Measurements from ENCODE around the gene TAS1R3.

DNA sequence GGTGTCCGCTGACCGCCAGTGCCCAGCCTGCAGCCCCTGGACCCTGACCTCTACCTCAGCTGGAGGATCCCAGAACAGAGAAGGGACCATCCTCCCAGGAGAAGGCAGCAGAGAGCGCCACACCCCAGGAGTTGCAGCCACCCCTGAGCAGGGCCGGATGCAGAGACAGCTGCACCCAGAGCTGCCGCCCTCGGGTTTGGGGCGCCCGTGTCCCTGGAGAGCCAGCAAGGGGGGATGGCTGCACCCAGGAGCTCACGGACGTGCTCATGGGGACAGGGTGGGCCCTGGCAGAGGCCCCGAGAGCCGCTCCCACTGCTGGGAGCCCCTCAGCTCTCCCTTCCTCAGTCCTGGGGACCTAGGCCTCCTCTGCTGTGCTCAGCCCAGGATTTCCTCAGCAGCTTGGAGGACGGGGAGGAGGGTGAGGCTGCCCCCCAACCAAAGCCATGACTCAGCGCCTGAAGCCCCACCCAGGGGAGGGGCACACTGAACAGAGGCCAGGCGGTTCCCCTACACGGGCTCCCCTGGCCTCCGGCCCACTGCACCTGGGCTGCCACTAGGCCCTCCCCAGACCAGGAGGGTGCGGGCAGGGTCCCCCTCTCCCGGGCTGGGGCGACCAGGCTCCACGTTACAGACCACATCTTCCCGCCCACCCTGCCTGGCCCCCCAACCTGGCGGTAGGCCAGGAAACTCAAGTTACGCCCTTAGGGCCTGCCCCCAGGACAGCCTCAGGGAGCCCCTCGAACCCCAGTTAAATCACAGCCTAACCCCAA lies 25.6 kb upstream of the TAS1R3 start:
- TF ChIP-seq POLR2A (IDR thresholded peaks at IDR 0.05) = peak in 1 of 4 donors; percentile 38
- TF ChIP-seq, protein P1, sequence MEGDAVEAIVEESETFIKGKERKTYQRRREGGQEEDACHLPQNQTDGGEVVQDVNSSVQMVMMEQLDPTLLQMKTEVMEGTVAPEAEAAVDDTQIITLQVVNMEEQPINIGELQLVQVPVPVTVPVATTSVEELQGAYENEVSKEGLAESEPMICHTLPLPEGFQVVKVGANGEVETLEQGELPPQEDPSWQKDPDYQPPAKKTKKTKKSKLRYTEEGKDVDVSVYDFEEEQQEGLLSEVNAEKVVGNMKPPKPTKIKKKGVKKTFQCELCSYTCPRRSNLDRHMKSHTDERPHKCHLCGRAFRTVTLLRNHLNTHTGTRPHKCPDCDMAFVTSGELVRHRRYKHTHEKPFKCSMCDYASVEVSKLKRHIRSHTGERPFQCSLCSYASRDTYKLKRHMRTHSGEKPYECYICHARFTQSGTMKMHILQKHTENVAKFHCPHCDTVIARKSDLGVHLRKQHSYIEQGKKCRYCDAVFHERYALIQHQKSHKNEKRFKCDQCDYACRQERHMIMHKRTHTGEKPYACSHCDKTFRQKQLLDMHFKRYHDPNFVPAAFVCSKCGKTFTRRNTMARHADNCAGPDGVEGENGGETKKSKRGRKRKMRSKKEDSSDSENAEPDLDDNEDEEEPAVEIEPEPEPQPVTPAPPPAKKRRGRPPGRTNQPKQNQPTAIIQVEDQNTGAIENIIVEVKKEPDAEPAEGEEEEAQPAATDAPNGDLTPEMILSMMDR (IDR thresholded peaks at IDR 0.05) = no peak
